Activated CD8-positive, alpha-beta memory T cell treated with anti-CD3 and anti-CD28 coated beads, Interleukin-2, amount 50 U/mL, for 4 hours (primary cell): ENCODE measurements around the gene FAM118A.
"Not testable (repeated sequence)": the region's sequence is repeated elsewhere in the genome, so short reads cannot be mapped to it uniquely, and the experiment has no call there.

Source experiments
- DNase-seq: peaks from one replicate; pipeline ENCODE4 v3.0.0-alpha.2; 2020

FAM118A gene

GRCh38 chr22:45310977-45311531 lies 1.3 kb downstream of the FAM118A start:
- DNase-seq: no peak

GRCh38 chr22:45312415-45312814 lies 2.7 kb downstream of the FAM118A start:
- no peak for DNase-seq

- no peak for DNase-seq
These were observed 3.1 kb downstream of the FAM118A start for GRCh38 chr22:45312856-45313255.

DNA sequence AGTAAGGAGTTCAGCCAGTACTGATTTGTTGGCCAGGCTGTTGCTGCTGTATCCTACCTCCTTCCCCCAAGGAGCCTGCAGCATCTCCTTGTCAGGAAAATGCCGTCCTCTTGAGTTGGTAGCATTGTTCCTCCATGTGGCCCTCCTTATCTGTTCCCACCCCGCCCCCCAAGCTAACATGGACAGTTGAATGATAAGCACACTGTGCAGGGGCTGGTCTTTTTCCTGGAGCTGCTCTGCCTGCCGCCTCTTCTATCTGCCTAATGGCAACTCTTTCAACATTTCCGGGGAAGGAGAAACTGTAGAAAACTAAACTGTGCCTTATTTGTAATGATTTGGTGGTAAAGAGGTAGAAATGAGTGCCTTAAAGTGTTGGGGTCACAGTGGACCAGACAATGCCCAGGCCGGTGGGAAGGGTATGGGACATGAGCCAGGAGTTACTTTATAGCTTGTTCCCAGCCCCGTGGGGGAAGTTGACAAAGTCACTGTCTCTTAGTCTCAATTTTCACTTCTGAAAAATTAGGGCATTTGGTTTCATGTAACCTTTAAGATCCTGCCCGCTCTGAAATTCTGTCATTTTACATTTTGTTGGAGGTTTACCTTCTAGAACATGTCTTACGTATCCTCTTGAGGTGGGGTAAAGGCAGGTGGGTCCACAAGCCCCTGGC lies 4.5 kb downstream of the FAM118A start:
- DNase-seq: no peak

DNA sequence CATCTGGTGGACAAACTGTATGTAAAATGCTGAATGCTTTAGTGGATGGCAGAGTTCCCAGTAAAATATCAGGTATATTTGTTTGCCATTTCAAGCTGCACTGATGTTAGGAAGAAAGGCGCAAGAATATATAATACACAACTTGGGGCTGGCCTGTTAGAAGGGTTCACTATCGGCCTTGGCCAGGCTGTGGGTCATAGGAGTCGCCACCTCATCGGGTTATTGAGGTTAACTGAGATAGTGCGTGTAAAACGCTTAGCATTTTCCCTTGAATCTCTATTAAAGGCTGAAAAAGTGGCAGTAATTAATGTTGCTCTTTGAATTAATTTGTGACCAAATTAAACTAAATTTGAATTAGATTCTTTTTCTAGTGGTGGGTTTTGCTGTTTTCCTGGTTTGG lies 5.1 kb downstream of the FAM118A start:
- DNase-seq: no peak

- no peak for DNase-seq
These were observed 7.2 kb downstream of the FAM118A start for GRCh38 chr22:45316796-45317526.

DNA sequence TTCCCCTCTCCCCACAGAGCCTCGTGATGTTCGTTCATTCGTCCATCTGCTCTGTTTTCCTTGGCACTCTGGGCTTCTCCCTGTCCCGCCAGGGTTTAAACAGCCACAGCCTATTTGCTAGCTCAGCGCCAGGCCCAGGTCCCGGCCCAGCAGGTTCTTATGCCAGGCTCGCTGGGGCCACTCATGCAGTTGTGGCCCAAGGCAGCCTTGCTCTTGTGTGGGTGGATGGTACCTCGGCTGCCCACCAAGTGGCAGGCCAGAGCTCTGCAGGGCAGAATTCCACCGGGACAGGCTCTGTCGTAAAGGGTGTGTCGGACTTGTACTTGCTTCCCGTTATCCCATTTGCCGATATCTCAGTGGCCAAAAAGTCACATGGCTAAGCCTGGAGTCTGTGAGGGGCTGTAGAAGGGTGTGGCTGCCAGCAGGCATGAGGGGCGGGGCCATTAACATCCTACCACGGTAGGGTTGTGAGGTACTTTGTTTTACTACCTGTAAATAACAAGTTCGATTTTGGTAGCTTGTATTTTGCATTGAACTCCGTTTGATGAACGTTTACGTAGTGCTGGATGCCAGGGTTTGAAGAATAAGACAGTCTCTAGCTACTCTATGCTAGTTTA lies 7.9 kb downstream of the FAM118A start:
- DNase-seq: no peak

GRCh38 chr22:45318168-45318557 lies 8.4 kb downstream of the FAM118A start:
- DNase-seq: peak; percentile 87

DNA sequence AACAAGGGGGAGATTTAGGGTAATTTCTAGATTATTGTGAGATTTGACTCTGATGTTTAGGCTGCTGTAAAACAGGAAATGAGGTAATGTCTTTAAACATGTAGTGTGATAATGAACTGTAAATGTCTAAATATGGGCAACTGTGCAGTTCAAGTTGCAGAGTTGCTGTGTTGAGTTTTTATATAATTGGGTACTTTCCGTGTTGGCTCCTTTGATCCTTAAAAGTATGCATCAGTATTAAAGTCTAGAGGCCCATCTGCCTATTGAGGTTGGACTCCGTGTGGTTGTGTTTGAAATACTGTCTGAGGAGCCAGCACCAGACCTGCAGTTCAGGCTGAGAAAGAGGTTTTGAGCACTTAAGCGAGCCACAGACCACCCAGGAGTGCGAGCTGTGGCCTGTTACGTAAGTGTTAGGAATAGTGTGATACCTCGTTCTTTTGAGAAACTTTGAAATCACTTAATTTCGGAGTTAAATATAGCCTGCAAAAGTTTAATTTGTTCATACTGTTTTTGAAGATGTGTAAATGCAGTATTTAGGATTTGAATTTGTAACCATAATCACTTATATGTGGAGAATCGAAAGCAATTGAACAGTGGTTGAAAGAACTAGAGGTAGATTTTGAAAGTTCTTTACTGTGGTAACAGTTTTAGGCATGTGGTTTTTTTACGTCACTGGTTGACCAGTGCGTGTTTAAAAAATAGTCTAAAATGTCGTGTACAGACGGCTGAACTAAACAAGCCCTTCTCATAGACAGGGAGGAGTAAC lies 9.0 kb downstream of the FAM118A start:
- DNase-seq: peak; percentile 42

DNA sequence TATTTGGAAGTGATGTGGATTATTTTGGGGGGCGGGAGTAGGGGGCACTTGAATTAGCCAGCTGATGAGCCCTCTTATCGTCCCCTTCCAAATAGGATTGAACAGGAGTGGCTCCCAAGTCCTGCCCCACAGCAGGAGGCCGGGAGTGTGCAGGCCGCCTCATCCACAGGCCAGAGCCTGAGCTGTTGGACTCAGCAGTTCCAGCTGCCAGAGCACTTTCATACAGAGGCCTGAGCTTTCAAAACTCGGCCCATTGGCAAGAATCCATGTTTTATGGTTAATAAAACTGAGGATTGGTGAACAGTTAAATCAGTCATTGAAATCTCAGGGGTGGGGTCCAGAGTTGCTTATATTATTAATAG lies 9.6 kb downstream of the FAM118A start:
- DNase-seq: no peak

DNA sequence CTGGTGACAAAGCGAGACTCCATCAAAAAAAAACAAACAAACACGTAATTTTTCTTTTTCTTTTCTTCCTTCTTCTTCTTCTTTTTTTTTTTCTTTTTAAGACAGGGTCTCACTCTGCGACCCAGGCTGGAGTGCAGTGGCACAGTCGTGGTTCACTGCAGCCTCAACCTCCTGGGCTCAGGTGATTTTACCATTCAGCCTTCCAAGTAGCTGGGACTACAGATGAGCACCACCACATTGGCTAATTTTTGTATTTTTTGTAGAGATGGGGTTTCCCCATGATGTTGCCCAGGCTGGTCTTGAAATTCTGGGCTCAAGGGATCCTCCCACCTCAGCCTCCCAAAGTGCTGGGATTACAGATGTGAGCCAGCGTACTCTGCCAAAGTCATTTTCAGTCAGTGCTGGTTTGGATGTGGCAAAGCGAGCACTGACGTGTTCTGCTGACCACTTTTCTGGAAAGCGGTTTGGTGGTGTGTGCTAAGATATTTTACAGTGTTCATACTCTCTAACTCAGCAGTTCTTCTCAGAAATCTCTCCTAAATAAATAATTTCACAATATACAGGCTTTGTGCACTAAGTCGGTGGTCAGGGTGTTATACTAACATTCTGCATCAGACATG lies 10.7 kb downstream of the FAM118A start:
- DNase-seq: no peak

GRCh38 chr22:45321827-45322226 lies 12.1 kb downstream of the FAM118A start:
- DNase-seq: no peak

DNA sequence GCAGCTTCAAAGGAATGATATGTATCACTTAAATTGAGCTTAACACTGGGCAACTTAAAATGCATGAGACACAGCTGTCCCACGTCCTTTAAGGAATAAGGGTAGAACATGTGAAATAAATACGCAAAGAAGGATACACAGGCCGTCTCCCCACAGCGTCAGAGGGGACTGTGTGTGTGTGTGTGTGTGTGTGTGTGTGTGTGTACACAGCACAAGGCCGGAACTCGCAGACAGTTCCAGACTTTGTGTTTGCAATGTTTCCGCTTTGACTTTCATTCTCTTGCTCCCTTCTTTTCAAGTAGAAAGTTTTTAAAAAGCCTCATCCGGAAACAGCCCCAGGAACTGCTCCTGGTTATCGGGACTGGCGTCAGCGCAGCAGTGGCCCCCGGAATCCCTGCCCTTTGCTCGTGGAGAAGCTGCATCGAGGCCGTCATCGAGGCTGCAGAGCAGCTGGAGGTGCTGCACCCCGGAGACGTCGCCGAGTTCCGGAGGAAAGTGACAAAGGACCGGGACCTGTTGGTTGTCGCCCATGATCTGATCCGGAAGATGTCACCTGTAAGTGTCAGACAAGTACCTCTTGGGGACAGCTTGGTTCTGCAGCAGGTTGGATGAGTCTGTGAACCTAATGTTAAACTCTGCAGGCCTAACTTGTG lies 13.3 kb downstream of the FAM118A start:
- no peak for DNase-seq

DNA sequence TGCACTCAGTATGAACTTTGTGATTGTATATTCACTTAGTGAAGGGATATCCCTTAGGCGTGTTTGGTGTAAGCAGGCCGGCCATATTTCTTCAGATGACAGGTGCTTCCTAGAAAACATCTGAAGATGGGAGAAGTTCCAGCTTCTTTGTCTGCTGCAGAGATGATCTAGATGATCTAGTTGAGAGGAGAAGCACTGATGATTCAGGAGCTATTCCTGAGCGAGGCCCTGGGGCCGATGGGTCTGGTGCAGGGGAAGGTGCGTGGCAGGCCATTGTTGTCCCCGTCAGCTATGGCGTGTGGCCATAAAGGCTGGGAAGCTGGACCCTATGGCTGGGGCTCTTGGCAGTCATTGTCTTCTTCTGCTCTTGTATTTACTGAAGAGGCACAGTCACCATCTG lies 14.0 kb downstream of the FAM118A start:
- DNase-seq: no peak

GRCh38 chr22:45324311-45324711 lies 14.6 kb downstream of the FAM118A start:
- DNase-seq: no peak

- not testable (repeated sequence) for DNase-seq
These were observed 18.5 kb downstream of the FAM118A start for GRCh38 chr22:45328261-45328660.

DNA sequence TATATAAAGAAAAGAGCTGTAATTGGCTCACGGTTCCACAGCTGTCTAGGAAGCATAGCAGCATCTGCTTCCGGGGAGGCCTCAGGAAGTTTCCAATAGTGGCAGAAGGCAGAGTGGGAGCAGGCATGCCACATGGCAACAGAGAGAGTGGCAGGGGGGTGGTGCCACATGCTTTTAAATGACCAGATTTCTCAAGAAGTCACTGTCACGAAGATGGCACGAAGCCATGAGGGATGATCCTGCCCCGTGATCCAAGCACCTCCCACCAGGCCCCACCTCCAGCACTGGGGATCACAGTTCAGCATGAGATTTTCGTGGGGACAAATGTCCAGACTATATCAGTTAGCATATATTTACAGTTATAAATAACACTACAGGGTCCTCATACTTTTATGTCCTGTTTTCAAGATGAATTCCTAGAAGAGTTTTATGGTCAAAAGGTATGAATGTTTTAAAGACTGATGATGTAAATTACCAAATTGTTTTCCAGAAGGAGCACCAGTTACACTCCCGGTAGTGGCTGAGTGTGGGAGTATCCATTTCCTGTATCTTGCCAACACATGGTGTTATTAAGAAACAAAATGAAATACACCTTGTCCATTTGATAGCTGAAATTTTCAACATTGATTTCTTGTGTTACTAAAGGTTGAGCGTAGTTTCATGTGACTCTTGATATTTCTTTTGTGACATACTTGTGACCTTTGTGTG lies 19.2 kb downstream of the FAM118A start:
- no peak for DNase-seq

GRCh38 chr22:45329530-45329936 lies 19.8 kb downstream of the FAM118A start:
- DNase-seq: no peak

GRCh38 chr22:45330548-45330947 lies 20.8 kb downstream of the FAM118A start:
- DNase-seq: no peak

GRCh38 chr22:45331486-45331885 lies 21.8 kb downstream of the FAM118A start:
- DNase-seq: no peak

GRCh38 chr22:45332001-45332400 lies 22.3 kb downstream of the FAM118A start:
- no peak for DNase-seq

DNA sequence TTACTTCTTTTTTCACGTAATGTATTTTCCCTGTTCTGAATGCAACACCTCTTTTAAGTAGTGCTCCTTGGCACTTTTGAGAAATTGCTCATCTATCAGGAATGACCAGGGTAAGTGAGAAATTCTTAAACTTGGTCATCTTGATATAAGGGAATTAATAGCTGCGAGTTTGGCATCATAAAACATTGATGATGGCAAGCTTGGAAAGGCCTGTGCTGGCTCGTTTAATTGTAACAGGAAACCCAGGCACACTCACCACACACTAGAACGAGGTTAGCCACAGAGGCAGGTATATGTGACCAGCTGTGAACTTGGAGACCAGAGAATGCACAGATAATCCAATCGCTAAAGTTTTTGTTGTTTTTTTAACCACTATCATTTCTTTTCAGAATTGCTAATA lies 24.3 kb downstream of the FAM118A start:
- DNase-seq: no peak
